Liver (tissue), 9 donors: ENCODE measurements around the gene TLCD1. TPM values are rescaled to one million over a fixed set of nuclear protein-coding genes. Genes with fewer than 3 reads are reported as not detected.
A peak's percentile ranks its signal among the peaks of the same experiment; 100 is the strongest.

ENCODE experiments used
- DNase-seq: peaks from one replicate; pipeline ENCODE4 v3.0.0-alpha.2; 2017; ENCODE audit warnings: low spot score
- H3K27ac ChIP-seq, 2 donors: one replicate each; pipeline ENCODE4 v1.7.0; 2013; ENCODE audit warnings: inconsistent platforms in 2 of 2, low read length in 2 of 2, control low read depth in 1 of 2, low read depth in 1 of 2, mild to moderate bottlenecking in 1 of 2
- H3K27me3 ChIP-seq, 4 donors: one replicate each; pipeline versions ENCODE4 v1.6.1 to v1.7.0; 2013; ENCODE audit warnings: low read length in 3 of 4, inconsistent platforms in 1 of 4, mild to moderate bottlenecking in 1 of 4, moderate library complexity in 1 of 4; ENCODE audit not compliant: control insufficient read depth in 4 of 4, insufficient read depth in 4 of 4
- H3K36me3 ChIP-seq, 4 donors: one replicate each; pipeline versions ENCODE4 v1.6.1 to v1.7.0; 2013; ENCODE audit warnings: low read length in 3 of 4, mild to moderate bottlenecking in 3 of 4, low read depth in 1 of 4, moderate library complexity in 1 of 4; ENCODE audit not compliant: control insufficient read depth in 4 of 4, insufficient read depth in 3 of 4
- H3K4me1 ChIP-seq, 4 donors: one replicate each; pipeline versions ENCODE4 v1.6.1 to v1.7.0; 2013; ENCODE audit warnings: low read length in 3 of 4, mild to moderate bottlenecking in 3 of 4, moderate library complexity in 1 of 4; ENCODE audit not compliant: control insufficient read depth in 4 of 4, insufficient read depth in 4 of 4
- H3K4me3 ChIP-seq, 3 donors: one replicate each; pipeline versions ENCODE4 v1.6.1 to v1.7.0; 2013; ENCODE audit warnings: low read length in 3 of 3, control low read depth in 1 of 3, low read depth in 1 of 3, mild to moderate bottlenecking in 1 of 3
- H3K9ac ChIP-seq, 2 donors: one replicate each; pipeline ENCODE4 v1.7.0; 2013; ENCODE audit warnings: low read length in 2 of 2, mild to moderate bottlenecking in 2 of 2, moderate library complexity in 2 of 2, control low read depth in 1 of 2, low read depth in 1 of 2
- H3K9me3 ChIP-seq, 4 donors: one replicate each; pipeline versions ENCODE4 v1.6.1 to v1.7.0; 2013; ENCODE audit warnings: low read length in 3 of 4; ENCODE audit not compliant: control insufficient read depth in 4 of 4
- EGR1 ChIP-seq, 2 donors: IDR thresholded peaks; 2 replicates each; pipeline ENCODE4 v1.6.1; 2016 to 2018; ENCODE audit warnings: antibody characterized with exemption in 2 of 2, low read depth in 2 of 2
- FOXA1 ChIP-seq: IDR thresholded peaks from 2 replicates; pipeline ENCODE4 v1.6.1; 2016; ENCODE audit warnings: antibody characterized with exemption
- GABPA ChIP-seq, 2 donors: IDR thresholded peaks in 1 of 2; conservative IDR thresholded peaks in 1 of 2; 2 replicates each; pipeline ENCODE4 v1.6.1; 2016; ENCODE audit warnings: antibody characterized with exemption in 2 of 2, mild to moderate bottlenecking in 1 of 2, moderate library complexity in 1 of 2
- HNF4A ChIP-seq, 2 donors: conservative IDR thresholded peaks; 2 replicates each; pipeline ENCODE4 v1.6.1; 2016; ENCODE audit warnings: antibody characterized with exemption in 2 of 2, mild to moderate bottlenecking in 2 of 2
- HNF4G ChIP-seq: IDR thresholded peaks from 2 replicates; pipeline ENCODE4 v1.6.1; 2016; ENCODE audit warnings: antibody characterized with exemption
- JUND ChIP-seq, 2 donors: IDR thresholded peaks; 2 replicates each; pipeline ENCODE4 v1.6.1; 2016; ENCODE audit warnings: antibody characterized with exemption in 2 of 2
- RXRA ChIP-seq, 2 donors: IDR thresholded peaks; 2 replicates each; pipeline ENCODE4 v1.6.1; 2017 to 2018; ENCODE audit warnings: antibody characterized with exemption in 2 of 2, mild to moderate bottlenecking in 1 of 2
- WGBS: extraction: QIAGEN DNeasy Blood & Tissue Kit; methylation state at CpG from one replicate; pipeline ENCODE4 v1.1.7; 2013; 5-methylcytosine and 5-hydroxymethylcytosine counted together
- polyA plus RNA-seq, 2 donors: library from polyadenylated mRNA; stranded (reverse) in 1 of 2; unstranded in 1 of 2; fragments of 200-250 nt in 1 of 2; fragments of >200 nt in 1 of 2; fragmentation: Nextera tagmentation in 1 of 2; extraction: Ambion mirVana in 1 of 2; gene quantifications; one replicate each; pipeline versions ENCODE4 v1.2.1 to v1.2.3, GENCODE V29; 2013 to 2015
- total RNA-seq, 2 donors: library from RNA; depleted of rRNA; stranded (reverse); fragments of >200 nt; gene quantifications; one replicate each; pipeline ENCODE4 v1.2.3, GENCODE V29; 2014
- TF ChIP-seq, protein P1 (sequence below): IDR thresholded peaks from 2 replicates; pipeline ENCODE4 v1.6.1; 2016; ENCODE audit warnings: antibody characterized with exemption
- TF ChIP-seq, protein P2 (sequence below): fragments of 150-350 bp; IDR thresholded peaks from 2 replicates; pipeline ENCODE4 v1.5.1; 2017; ENCODE audit warnings: improper control_type of control experiment, low read depth, low read length; ENCODE audit not compliant: missing input control
- TF ChIP-seq, protein P3 (sequence below): IDR thresholded peaks from 2 replicates; pipeline ENCODE4 v1.6.1; 2016; ENCODE audit warnings: antibody characterized with exemption
- TF ChIP-seq, protein P4 (sequence below): IDR thresholded peaks from 2 replicates; pipeline ENCODE4 v1.6.1; 2016; ENCODE audit warnings: antibody characterized with exemption, mild to moderate bottlenecking
- donor health status: healthy.
- donor health status: healthy.
- donor health status: healthy.
- donor health status: healthy.
- donor health status: healthy.

TLCD1 gene
- total and polyA plus RNA-seq, 4 donors, result 4.4 to 8.8 (median 6.5) TPM

DNA sequence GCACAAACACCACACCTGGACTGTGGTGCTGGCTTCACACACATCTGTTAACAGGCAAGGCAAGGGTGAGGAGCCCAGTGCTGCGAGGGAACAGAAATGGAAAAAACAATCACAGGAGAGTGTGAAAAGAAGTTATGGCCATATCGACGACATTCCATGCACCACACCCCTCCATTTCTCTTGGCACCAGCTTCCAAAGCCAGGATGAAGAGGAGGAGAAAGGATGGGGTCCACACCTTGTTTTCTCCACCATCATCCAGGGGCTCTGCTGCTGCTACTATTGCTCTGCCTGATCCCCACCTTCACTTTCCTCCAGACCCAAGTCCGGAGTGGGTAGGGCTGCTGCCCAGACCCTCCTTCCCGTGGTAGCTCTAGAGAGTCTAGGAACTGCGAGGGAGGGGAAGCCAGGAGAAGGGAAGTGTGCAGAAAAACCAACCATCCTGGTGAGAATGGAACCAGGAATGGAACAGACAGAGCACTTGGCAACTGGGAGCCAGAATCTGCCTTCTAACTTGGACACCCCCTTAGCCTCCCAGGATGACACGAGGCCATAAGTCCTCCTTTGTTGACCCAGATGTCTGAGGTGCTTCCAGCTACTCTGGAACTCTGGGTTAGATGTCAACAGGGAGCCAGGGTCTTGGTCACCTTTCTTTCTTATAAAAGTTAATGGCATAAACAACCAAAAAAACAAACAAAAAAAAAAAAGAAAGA is 13.2 kb downstream of the TLCD1 start:
- Histone ChIP-seq H3K36me3 (no peaks in the 10 kb centered on the region), H3K9ac (no peak overlapping the region), H3K9me3 (no peaks in the 10 kb centered on the region), H3K27ac (no peak overlapping the region), H3K4me3 (no peak overlapping the region), H3K4me1 (peaks cover 2 to 13% (median 7%) of the 10 kb centered on the region in 4 donors), H3K27me3 (no peaks in the 10 kb centered on the region)
- 91% methylated on average over 7 of the region's 7 CpGs for WGBS
- no peak for DNase-seq
- TF ChIP-seq FOXA1, result no peak

DNA sequence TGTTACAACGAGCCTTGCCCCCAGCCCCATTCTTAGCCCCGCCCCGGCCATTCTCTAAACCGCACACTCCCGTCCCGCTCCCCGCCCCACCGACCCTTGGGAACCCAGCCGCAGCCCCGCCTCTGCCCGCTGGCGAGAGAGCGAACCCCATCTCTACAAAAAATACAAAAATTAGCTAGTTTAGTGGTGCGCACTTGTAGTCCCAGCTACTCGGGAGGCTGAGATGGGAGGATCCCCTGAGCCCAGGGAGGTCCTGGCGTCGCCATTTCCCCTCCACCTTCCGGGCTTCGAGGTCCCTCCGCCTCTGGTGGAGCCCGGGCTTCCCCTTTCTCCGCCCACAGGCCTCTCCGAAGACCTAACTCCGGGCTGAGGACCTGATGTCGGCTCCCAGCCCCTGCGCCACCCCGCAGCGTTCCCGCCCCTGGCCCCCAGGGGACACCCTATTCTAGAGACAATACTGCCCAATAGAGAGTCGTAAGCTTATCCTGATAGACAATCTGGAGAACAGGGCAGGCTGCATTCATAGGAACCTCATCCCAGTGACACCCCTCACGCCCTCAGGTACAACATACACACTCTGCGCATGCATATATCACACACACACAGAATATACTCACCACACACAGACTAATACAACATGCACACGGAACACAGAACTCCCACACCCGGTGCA is 13.9 kb downstream of the TLCD1 start:
- Histone ChIP-seq H3K27me3 (no peaks in the 10 kb centered on the region), H3K27ac (peak overlapping the region in 1 of 2 donors; percentile 73), H3K4me3 (peak overlapping the region in 1 of 3 donors; percentile 60), H3K9ac (no peak overlapping the region), H3K4me1 (peaks cover 2 to 11% (median 6%) of the 10 kb centered on the region in 4 donors), H3K36me3 (no peaks in the 10 kb centered on the region), H3K9me3 (no peaks in the 10 kb centered on the region)
- 53% methylated on average over 34 of the region's 34 CpGs for WGBS
- DNase-seq, result peak; percentile 46
- TF ChIP-seq, protein P1, sequence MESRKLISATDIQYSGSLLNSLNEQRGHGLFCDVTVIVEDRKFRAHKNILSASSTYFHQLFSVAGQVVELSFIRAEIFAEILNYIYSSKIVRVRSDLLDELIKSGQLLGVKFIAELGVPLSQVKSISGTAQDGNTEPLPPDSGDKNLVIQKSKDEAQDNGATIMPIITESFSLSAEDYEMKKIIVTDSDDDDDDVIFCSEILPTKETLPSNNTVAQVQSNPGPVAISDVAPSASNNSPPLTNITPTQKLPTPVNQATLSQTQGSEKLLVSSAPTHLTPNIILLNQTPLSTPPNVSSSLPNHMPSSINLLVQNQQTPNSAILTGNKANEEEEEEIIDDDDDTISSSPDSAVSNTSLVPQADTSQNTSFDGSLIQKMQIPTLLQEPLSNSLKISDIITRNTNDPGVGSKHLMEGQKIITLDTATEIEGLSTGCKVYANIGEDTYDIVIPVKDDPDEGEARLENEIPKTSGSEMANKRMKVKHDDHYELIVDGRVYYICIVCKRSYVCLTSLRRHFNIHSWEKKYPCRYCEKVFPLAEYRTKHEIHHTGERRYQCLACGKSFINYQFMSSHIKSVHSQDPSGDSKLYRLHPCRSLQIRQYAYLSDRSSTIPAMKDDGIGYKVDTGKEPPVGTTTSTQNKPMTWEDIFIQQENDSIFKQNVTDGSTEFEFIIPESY, result no peak
- no peak for TF ChIP-seq GABPA (IDR thresholded peaks at IDR 0.05 in 1 of 2, conservative IDR thresholded peaks at IDR 0.05 in 1 of 2)

DNA sequence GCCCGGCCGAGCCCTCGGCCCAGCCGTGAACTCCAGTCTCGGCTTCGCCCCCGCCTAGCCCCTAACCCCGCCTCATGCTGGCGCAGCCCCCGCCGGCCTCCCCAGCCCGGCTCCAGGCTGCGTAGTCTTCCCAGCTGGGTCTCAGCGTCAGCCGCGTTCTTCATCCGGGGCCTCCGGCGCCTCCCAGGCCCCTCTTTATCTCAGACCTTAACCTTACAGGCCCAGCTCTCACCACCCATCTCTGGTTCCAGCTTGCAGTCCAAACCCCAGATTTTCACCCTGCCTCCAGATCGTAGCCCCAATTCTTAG is 14.4 kb downstream of the TLCD1 start, which contains the start of gene PROCA1:
PROCA1 (minus strand) TSS at position 166 of the 309 bp plus-strand sequence. CDS start 228 bp downstream, outside the sequence.
- Histone ChIP-seq H3K4me1 (peaks cover 1 to 11% (median 6%) of the 10 kb centered on the region in 4 donors), H3K9ac (peak within 1 kb of the TSS; percentile 30 to 66), H3K36me3 (no peaks in the 10 kb centered on the region), H3K4me3 (peak within 1 kb of the TSS; percentile 60 to 66 (median 60)), H3K27me3 (no peaks in the 10 kb centered on the region), H3K9me3 (no peaks in the 10 kb centered on the region), H3K27ac (peak within 1 kb of the TSS; percentile 69 to 73)
- TF ChIP-seq HNF4A (conservative IDR thresholded peaks at IDR 0.05) (no peak), EGR1 (IDR thresholded peaks at IDR 0.05; ENCODE audit: low read depth in 2 of 2) (no peak), JUND (IDR thresholded peaks at IDR 0.05) (no peak), RXRA (IDR thresholded peaks at IDR 0.05) (no peak), FOXA1 (no peak), HNF4G (no peak)
- TF ChIP-seq, protein P2, sequence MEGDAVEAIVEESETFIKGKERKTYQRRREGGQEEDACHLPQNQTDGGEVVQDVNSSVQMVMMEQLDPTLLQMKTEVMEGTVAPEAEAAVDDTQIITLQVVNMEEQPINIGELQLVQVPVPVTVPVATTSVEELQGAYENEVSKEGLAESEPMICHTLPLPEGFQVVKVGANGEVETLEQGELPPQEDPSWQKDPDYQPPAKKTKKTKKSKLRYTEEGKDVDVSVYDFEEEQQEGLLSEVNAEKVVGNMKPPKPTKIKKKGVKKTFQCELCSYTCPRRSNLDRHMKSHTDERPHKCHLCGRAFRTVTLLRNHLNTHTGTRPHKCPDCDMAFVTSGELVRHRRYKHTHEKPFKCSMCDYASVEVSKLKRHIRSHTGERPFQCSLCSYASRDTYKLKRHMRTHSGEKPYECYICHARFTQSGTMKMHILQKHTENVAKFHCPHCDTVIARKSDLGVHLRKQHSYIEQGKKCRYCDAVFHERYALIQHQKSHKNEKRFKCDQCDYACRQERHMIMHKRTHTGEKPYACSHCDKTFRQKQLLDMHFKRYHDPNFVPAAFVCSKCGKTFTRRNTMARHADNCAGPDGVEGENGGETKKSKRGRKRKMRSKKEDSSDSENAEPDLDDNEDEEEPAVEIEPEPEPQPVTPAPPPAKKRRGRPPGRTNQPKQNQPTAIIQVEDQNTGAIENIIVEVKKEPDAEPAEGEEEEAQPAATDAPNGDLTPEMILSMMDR, result no peak
- TF ChIP-seq, protein P3, sequence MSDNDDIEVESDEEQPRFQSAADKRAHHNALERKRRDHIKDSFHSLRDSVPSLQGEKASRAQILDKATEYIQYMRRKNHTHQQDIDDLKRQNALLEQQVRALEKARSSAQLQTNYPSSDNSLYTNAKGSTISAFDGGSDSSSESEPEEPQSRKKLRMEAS, result no peak
- TF ChIP-seq, protein P4, sequence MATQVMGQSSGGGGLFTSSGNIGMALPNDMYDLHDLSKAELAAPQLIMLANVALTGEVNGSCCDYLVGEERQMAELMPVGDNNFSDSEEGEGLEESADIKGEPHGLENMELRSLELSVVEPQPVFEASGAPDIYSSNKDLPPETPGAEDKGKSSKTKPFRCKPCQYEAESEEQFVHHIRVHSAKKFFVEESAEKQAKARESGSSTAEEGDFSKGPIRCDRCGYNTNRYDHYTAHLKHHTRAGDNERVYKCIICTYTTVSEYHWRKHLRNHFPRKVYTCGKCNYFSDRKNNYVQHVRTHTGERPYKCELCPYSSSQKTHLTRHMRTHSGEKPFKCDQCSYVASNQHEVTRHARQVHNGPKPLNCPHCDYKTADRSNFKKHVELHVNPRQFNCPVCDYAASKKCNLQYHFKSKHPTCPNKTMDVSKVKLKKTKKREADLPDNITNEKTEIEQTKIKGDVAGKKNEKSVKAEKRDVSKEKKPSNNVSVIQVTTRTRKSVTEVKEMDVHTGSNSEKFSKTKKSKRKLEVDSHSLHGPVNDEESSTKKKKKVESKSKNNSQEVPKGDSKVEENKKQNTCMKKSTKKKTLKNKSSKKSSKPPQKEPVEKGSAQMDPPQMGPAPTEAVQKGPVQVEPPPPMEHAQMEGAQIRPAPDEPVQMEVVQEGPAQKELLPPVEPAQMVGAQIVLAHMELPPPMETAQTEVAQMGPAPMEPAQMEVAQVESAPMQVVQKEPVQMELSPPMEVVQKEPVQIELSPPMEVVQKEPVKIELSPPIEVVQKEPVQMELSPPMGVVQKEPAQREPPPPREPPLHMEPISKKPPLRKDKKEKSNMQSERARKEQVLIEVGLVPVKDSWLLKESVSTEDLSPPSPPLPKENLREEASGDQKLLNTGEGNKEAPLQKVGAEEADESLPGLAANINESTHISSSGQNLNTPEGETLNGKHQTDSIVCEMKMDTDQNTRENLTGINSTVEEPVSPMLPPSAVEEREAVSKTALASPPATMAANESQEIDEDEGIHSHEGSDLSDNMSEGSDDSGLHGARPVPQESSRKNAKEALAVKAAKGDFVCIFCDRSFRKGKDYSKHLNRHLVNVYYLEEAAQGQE, result no peak
- DNase-seq, result no peak
- 8% methylated on average over 20 of the region's 20 CpGs for WGBS
